ENCODE results near the gene ASB12. TPM values are rescaled to one million over a fixed set of nuclear protein-coding genes. Genes with fewer than 3 reads are reported as not detected.

Gene ASB12
- total and polyA plus RNA-seq, 2 donors (not counting 1 experiment from before 2014, with no cell fraction given), result 0.37 to 0.45 TPM

DNA sequence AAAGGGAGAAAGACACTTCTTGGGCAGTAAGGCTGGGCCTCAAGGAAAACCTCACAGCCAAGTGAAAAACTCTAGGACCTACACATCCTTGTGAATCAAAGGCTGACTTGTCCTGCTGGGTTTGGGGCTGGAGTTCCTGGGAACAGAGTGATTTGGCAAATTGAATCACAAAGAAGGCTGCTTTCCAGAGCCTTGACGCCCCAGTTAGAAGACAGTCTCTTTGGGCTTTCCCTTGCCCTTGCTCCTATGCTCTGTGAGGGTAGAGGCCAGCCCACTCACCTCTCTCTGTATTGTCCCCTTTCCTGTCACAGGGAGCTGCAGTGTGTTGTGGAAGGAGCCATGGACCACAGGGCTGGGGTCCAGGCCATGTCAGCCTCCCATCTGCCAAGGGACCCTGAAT lies 34.5 kb downstream of the ASB12 start:
- CTCF ChIA-PET, result no interaction called here
- intact Hi-C loops (cut with micrococcal nuclease), result no loop called here
- POLR2A ChIA-PET, result no interaction called here

GRCh38 chrX:64192673-64193072 lies 37.7 kb downstream of the ASB12 start:
- DNase-seq (no peak), ATAC-seq (ENCODE audit: low read depth) (no peak)
- 100% methylated on average over 3 of the region's 5 CpGs for WGBS (ENCODE audit: insufficient coverage)
- H3K27ac Mint-ChIP-seq, result no peak overlapping the region
- no peak for TF ChIP-seq EZH2 (IDR thresholded peaks at IDR 0.05; ENCODE audit: borderline replicate concordance, insufficient read depth, low read depth, low read length, poor library complexity, severe bottlenecking)
- TF ChIP-seq, protein P1, sequence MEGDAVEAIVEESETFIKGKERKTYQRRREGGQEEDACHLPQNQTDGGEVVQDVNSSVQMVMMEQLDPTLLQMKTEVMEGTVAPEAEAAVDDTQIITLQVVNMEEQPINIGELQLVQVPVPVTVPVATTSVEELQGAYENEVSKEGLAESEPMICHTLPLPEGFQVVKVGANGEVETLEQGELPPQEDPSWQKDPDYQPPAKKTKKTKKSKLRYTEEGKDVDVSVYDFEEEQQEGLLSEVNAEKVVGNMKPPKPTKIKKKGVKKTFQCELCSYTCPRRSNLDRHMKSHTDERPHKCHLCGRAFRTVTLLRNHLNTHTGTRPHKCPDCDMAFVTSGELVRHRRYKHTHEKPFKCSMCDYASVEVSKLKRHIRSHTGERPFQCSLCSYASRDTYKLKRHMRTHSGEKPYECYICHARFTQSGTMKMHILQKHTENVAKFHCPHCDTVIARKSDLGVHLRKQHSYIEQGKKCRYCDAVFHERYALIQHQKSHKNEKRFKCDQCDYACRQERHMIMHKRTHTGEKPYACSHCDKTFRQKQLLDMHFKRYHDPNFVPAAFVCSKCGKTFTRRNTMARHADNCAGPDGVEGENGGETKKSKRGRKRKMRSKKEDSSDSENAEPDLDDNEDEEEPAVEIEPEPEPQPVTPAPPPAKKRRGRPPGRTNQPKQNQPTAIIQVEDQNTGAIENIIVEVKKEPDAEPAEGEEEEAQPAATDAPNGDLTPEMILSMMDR (IDR thresholded peaks at IDR 0.05), result no peak
- H3K4me3 ChIP-seq (ENCODE audit: control extremely low read depth in 1 of 5, extremely low read depth in 1 of 5, insufficient read depth in 1 of 5, low read depth in 2 of 5, low read length in 4 of 5), result no peak overlapping the region
- no peaks in the 10 kb centered on the region for H3K9me3 Mint-ChIP-seq (ENCODE audit: insufficient read depth)
- H3K4me3 Mint-ChIP-seq, result no peak overlapping the region
- no peaks in the 10 kb centered on the region for H3K79me2 ChIP-seq (ENCODE audit: control insufficient read depth, insufficient read depth, low read length)
- no peaks in the 10 kb centered on the region for H3K9me3 ChIP-seq (ENCODE audit: control extremely low read depth in 1 of 3, control insufficient read depth in 2 of 3, insufficient read depth in 1 of 3, low read length in 2 of 3)
- H3K4me1 Mint-ChIP-seq, result no peaks in the 10 kb centered on the region
- peaks cover 0 to 8% of the 10 kb centered on the region in 2 experiments for H3K36me3 ChIP-seq (replicated peaks in 1 of 2; ENCODE audit: control extremely low read depth in 1 of 2, control insufficient read depth in 1 of 2, extremely low read depth in 1 of 2, insufficient read depth in 2 of 2, low read length in 1 of 2)
- CTCF ChIA-PET, result no interaction called here
- no peaks in the 10 kb centered on the region for H3K27me3 ChIP-seq (replicated peaks in 1 of 4; ENCODE audit: control extremely low read depth in 1 of 4, control insufficient read depth in 3 of 4, insufficient read depth in 4 of 4, low read length in 3 of 4)
- no peak overlapping the region for H3K27ac ChIP-seq (ENCODE audit: low read length in 2 of 2)
- no peaks in the 10 kb centered on the region for H4K20me1 ChIP-seq (ENCODE audit: control insufficient read depth, insufficient read depth, low read length, poor library complexity, severe bottlenecking)
- H3K27me3 Mint-ChIP-seq, result no peaks in the 10 kb centered on the region
- no peaks in the 10 kb centered on the region for H3K4me1 ChIP-seq (ENCODE audit: control insufficient read depth in 2 of 2, insufficient read depth in 2 of 2, low read length in 2 of 2)
- no peak overlapping the region for H3K4me2 ChIP-seq (replicated peaks; ENCODE audit: low read depth, low read length, poor library complexity, severe bottlenecking)
- H2AFZ ChIP-seq (ENCODE audit: insufficient read depth, low read depth, low read length, poor library complexity, severe bottlenecking), result no peak overlapping the region
- H3K9ac ChIP-seq (ENCODE audit: low read length), result no peak overlapping the region
- intact Hi-C loops (cut with micrococcal nuclease), result no loop called here
- POLR2A ChIA-PET, result no interaction called here

More for the DNA sequence above, 34.5 kb downstream of the ASB12 start:
- TF ChIP-seq, protein P1 (IDR thresholded peaks at IDR 0.05), result no peak
- TF ChIP-seq EZH2 (IDR thresholded peaks at IDR 0.05; ENCODE audit: borderline replicate concordance, insufficient read depth, low read depth, low read length, poor library complexity, severe bottlenecking), result no peak
- Mint-ChIP-seq H3K9me3 (ENCODE audit: insufficient read depth) (no peaks in the 10 kb centered on the region), H3K4me3 (no peak overlapping the region), H3K27ac (no peak overlapping the region), H3K27me3 (no peaks in the 10 kb centered on the region), H3K4me1 (peaks cover 7% of the 10 kb centered on the region)
- H2AFZ ChIP-seq (ENCODE audit: insufficient read depth, low read depth, low read length, poor library complexity, severe bottlenecking), result no peak overlapping the region
- no CpG with 5 or more reads among the region's 1 CpG for WGBS (ENCODE audit: insufficient coverage)
- no peaks in the 10 kb centered on the region for H3K4me1 ChIP-seq (ENCODE audit: control insufficient read depth in 2 of 2, insufficient read depth in 2 of 2, low read length in 2 of 2)
- peaks cover 0 to 5% of the 10 kb centered on the region in 2 experiments for H3K36me3 ChIP-seq (replicated peaks in 1 of 2; ENCODE audit: control extremely low read depth in 1 of 2, control insufficient read depth in 1 of 2, extremely low read depth in 1 of 2, insufficient read depth in 2 of 2, low read length in 1 of 2)
- no peaks in the 10 kb centered on the region for H4K20me1 ChIP-seq (ENCODE audit: control insufficient read depth, insufficient read depth, low read length, poor library complexity, severe bottlenecking)
- no peak overlapping the region for H3K4me3 ChIP-seq (ENCODE audit: control extremely low read depth in 1 of 5, extremely low read depth in 1 of 5, insufficient read depth in 1 of 5, low read depth in 2 of 5, low read length in 4 of 5)
- H3K79me2 ChIP-seq (ENCODE audit: control insufficient read depth, insufficient read depth, low read length), result no peaks in the 10 kb centered on the region
- no peaks in the 10 kb centered on the region for H3K27me3 ChIP-seq (replicated peaks in 1 of 4; ENCODE audit: control extremely low read depth in 1 of 4, control insufficient read depth in 3 of 4, insufficient read depth in 4 of 4, low read length in 3 of 4)
- no peak overlapping the region for H3K4me2 ChIP-seq (replicated peaks; ENCODE audit: low read depth, low read length, poor library complexity, severe bottlenecking)
- ATAC-seq (ENCODE audit: low read depth) (no peak), DNase-seq (no peak)
- no peak overlapping the region for H3K9ac ChIP-seq (ENCODE audit: low read length)
- H3K27ac ChIP-seq (ENCODE audit: low read length in 2 of 2), result no peak overlapping the region
- H3K9me3 ChIP-seq (ENCODE audit: control extremely low read depth in 1 of 3, control insufficient read depth in 2 of 3, insufficient read depth in 1 of 3, low read length in 2 of 3), result no peaks in the 10 kb centered on the region

Data from B cell (primary cell).